Measurements from ENCODE around the gene PCDHGA7.
"Not testable (repeated sequence)": the region's sequence is repeated elsewhere in the genome, so short reads cannot be mapped to it uniquely, and the experiment has no call there.

Gene PCDHGA7

GRCh38 chr5:141382469-141383294 is at the start of gene PCDHGA7:
TSS of gene PCDHGA7 (plus strand) at chr5:141382742. CDS start at chr5:141382900, 158 bp downstream.
- no peak within 1 kb of the TSS for H3K4me3 Mint-ChIP-seq
- no peaks in the 10 kb centered on the region for H3K4me1 Mint-ChIP-seq
- H3K36me3 Mint-ChIP-seq (ENCODE audit: low read depth) = peaks cover 7% of the 10 kb centered on the region
- H3K9me3 Mint-ChIP-seq = peaks cover 71% of the 10 kb centered on the region
- no peak for TF ChIP-seq CTCF (IDR thresholded peaks at IDR 0.05; ENCODE audit: unreplicated experiment in 3 of 3)
- no peaks in the 10 kb centered on the region for H3K27me3 Mint-ChIP-seq (ENCODE audit: low read depth)
- H3K27ac Mint-ChIP-seq = no peak within 1 kb of the TSS

GRCh38 chr5:141338538-141339306 is 43.8 kb upstream of the PCDHGA7 start, which contains the start of gene PCDHGA2:
TSS of gene PCDHGA2 (plus strand) at chr5:141338760.
- Mint-ChIP-seq H3K27ac (no peak within 1 kb of the TSS), H3K4me3 (no peak within 1 kb of the TSS), H3K4me1 (no peaks in the 10 kb centered on the region), H3K9me3 (peaks cover 70% of the 10 kb centered on the region), H3K36me3 (ENCODE audit: low read depth) (peaks cover 17% of the 10 kb centered on the region), H3K27me3 (ENCODE audit: low read depth) (no peaks in the 10 kb centered on the region)
- no peak for TF ChIP-seq CTCF (IDR thresholded peaks at IDR 0.05; ENCODE audit: unreplicated experiment in 3 of 3)

- H3K4me1 Mint-ChIP-seq; H3K27me3 Mint-ChIP-seq (ENCODE audit: low read depth): not testable (repeated sequence)
These were observed 41.7 kb upstream of the PCDHGA7 start for GRCh38 chr5:141340781-141341354.

GRCh38 chr5:141342773-141343172 is 39.8 kb upstream of the PCDHGA7 start:
- Mint-ChIP-seq H3K36me3 (ENCODE audit: low read depth) (peaks cover 25% of the 10 kb centered on the region), H3K9me3 (peaks cover 72% of the 10 kb centered on the region), H3K27ac (no peak overlapping the region), H3K4me3 (no peak overlapping the region), H3K4me1 (no peaks in the 10 kb centered on the region), H3K27me3 (ENCODE audit: low read depth) (peaks cover 4% of the 10 kb centered on the region)
- no peak for TF ChIP-seq CTCF (IDR thresholded peaks at IDR 0.05; ENCODE audit: unreplicated experiment in 3 of 3)

More at GRCh38 chr5:141340781-141341354, 41.7 kb upstream of the PCDHGA7 start:
- H3K4me3 Mint-ChIP-seq, H3K27ac Mint-ChIP-seq: not testable (repeated sequence)
- Mint-ChIP-seq H3K36me3 (ENCODE audit: low read depth) (peaks cover 22% of the 10 kb centered on the region), H3K9me3 (peaks cover 73% of the 10 kb centered on the region)

GRCh38 chr5:141343242-141343952 is 39.1 kb upstream of the PCDHGA7 start, which contains the start of gene PCDHGA3:
TSS of gene PCDHGA3 (plus strand) at chr5:141343829. CDS start at chr5:141344034, 205 bp downstream.
- TF ChIP-seq CTCF (IDR thresholded peaks at IDR 0.05; ENCODE audit: unreplicated experiment in 3 of 3) = no peak
- Mint-ChIP-seq H3K36me3 (ENCODE audit: low read depth) (peaks cover 25% of the 10 kb centered on the region), H3K27ac (no peak within 1 kb of the TSS), H3K9me3 (peaks cover 70% of the 10 kb centered on the region), H3K4me1 (no peaks in the 10 kb centered on the region), H3K4me3 (no peak within 1 kb of the TSS), H3K27me3 (ENCODE audit: low read depth) (peaks cover 4% of the 10 kb centered on the region)
